GM12892 (cell line): Measurements from ENCODE around the gene KCNH1.

Experiments used
- POLR2A ChIP-seq: IDR thresholded peaks from 2 replicates; pipeline ENCODE4 v1.6.1; 2011; ENCODE audit warnings: low read depth, low read length, control low read depth
- POLR2AphosphoS5 ChIP-seq: IDR thresholded peaks from 2 replicates; pipeline ENCODE4 v1.6.1; 2011; ENCODE audit warnings: low read depth, low read length, control low read depth

DNA sequence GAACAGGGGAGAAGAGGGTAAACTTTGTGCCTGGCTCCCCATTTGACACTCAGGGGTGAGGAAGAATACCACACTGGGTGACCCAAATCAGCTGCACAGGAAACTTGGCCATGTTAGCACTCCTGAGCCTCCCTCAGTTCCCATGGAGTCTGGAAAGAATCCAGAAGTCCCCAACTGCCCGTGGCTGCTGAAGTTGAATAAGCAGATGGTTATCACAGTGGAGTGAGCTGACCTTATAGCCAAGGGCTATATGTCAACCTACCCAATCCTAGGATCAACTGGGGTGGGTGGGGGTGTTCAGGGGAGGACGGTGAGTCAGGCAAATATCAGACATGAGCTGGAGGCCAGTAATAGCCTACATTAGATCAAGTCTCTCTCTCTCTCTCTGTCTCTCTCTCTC, 20.4 kb downstream of the KCNH1 start:
- no peak for TF ChIP-seq POLR2AphosphoS5
- no peak for TF ChIP-seq POLR2A
